ENCODE measurements around the gene SLC6A1.

The SLC6A1 gene

DNA sequence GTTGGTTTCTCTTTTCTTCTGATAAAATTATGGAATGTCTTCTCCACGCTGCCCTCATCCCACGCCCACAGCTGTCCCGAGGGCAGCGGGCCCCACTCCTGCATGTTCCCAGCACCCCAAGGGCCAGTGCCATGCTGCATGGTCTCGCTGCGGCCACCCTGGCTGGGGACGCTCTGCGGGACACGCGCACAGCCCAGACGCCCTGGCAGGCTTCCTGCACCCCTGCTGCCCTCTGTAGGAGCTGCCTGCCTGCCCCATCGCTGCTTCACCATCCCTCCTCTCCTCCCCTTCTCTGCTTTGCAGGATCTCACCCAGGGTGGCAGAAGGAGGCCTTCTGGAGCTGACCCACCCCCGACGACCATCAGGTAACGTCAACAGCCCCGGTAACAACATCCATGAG lies 22.8 kb downstream of the SLC6A1 start:
- no peak for DNase-seq (ENCODE audit: low read depth in 1 of 2, low spot score in 1 of 2)

DNA sequence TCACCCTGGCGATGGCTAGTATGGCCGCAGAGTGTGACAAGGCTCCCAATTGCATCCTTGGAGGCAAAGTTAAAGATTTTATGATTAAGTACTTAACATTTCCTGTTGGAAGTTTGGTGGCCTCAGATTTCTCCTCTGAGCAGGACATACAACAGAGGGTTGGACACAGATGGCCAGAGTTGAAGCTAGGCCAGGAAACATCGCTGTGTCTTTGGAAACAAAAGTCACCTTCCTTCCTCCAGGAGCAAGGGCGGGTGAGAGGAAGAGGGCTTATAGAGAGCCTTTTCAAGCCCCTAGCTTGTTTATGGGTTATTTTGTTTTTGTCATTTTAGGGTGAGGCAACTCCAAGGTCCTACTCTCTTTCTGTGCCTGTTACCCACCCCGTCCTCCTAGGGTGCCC lies 24.2 kb downstream of the SLC6A1 start:
- no peak for DNase-seq (ENCODE audit: low read depth in 1 of 2, low spot score in 1 of 2)

DNA sequence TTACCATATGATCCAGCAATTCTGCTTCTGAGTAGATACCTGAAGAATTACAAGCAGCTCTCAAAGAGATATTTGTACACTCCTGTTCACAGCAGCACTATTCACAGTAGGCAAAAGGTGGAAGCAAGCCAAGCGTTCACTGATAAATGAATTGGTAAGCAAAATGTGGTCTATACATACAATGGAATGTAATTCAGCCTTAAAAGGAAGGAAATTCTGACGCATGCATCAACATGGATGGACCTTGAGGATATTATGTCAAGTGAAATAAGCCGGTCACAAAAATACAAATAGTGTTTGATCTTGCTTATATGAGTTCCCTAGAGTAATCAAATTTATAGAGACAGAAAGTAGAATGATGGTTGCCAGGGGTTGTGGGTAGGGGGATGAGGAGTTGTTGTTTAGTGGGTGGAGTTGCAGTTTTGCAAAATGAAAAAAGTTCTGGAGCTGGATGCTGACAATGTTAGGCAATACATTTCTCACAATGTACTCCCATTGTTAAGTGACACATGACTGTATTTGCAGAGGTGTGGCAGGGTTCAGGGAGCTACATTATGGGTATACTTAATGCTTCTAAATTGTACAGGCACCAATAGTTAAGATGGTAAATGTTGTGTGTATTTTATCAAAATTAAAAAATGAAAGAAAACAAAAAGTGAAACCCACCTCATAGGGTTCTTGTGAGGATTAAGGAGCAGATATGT lies 26.7 kb downstream of the SLC6A1 start:
- DNase-seq (ENCODE audit: low read depth in 1 of 2, low spot score in 1 of 2): no peak

DNA sequence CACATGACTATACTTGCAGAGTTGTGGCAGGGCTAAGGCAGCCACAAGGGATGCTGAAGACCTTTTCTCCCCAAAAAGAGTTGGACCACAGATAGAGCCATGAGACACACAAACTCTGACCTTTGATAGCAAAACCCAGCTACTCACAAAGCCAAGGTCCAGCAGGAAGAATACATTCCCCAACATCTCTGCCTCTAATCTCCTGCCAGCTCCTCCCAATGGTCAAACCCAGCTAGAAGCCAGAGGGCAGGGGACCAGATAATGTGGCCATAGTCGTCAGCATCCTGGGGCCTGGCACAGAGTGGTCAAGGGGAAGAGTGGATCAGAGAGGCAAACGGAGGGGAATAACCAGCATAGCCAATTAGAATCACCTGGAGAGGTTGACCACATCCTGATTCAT lies 28.2 kb downstream of the SLC6A1 start:
- DNase-seq (ENCODE audit: low read depth in 1 of 2, low spot score in 1 of 2): no peak

DNA sequence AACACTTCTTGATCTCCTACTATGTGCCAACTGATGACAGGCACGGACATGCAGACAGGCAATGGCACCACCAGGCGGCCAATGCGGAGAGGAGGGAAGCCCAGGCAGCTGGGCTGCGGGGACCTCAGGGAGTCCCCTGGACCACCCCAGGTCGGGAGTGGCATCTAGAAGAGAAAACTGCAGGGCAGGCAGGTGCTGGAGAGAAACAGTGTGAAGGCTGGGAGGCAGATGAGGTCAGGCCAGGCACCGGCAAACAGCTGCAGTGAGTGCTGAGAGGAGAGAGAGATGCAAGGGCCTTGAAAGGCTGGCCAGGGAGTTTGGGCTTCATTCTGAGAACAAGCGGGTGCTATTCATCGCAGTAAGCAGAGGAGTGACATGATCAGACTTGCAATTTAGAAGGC lies 29.1 kb downstream of the SLC6A1 start:
- DNase-seq (ENCODE audit: low read depth in 1 of 2, low spot score in 1 of 2): no peak

DNA sequence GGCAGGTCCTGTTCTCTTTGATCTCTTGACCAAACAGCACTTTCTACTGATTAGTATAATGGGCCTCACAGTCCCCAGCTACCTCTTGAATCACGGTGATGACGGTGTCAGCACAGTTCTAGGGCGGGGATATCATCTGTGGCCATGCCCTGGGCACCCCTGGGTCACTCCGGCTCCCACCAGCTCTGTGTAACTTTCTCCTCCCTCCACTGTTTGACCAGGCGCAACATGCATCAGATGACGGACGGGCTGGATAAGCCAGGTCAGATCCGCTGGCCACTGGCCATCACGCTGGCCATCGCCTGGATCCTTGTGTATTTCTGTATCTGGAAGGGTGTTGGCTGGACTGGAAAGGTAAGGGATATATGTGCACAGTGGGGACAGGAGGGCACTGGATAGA lies 29.6 kb downstream of the SLC6A1 start:
- DNase-seq (ENCODE audit: low read depth in 1 of 2, low spot score in 1 of 2): no peak

DNA sequence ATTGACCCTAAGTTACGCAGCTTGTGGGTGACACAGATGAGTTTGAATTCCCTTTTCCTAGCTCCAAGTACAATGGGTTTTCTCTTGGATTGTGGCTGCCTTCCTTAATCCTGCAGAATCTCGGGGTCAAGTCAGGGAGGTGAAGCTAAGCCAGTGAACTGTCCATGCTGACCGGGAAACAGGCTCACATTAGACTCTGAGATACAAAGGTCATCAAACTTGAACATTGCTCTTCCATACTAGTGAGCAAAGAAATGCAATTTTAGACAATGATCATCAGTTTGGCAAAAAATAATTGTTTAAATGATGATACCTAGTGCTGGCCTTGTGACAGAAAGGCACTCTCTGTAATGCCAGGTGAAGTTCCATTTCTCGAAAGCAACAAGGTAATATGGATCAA lies 31.6 kb downstream of the SLC6A1 start:
- DNase-seq (ENCODE audit: low read depth in 1 of 2, low spot score in 1 of 2): no peak

DNA sequence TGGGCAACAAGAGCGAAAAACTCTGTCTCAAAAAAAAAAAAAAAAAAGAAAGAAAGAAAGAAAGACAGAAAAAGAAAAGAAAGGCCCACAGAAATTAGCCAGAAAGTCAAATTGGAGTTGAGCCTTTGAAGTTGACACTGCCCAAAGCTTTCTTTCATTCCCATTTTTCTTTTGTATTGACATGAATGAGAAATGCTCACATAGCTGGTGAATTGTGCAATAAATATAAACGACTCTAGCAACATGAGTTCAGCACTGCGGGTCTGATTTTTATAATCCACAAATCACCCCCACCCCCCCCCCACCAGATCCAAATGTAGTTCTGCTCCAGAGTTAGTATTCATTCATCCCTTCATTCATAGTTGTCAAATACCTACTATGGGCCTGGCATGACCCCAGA lies 37.4 kb downstream of the SLC6A1 start:
- DNase-seq (ENCODE audit: low read depth in 1 of 2, low spot score in 1 of 2): no peak

DNA sequence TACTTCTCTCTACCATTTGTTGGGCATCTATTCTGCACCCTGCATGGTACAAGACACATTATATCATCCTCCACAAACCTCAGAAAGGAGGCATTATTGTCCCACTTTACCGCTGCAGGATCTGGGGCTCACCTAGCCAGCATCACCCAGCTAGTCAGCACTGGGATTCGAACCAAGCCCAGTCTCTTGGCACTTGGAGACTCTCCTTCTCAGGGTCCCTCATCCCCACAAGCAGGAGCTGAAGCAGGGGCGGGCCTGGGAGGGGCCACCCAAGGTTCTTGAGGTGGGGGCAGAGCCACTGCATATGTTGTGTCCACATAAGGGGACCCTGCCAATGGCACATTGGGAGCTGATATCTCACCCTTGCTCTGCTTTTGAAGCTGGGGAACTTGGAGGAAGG lies 41.3 kb downstream of the SLC6A1 start:
- no peak for DNase-seq (ENCODE audit: low read depth in 1 of 2, low spot score in 1 of 2)

DNA sequence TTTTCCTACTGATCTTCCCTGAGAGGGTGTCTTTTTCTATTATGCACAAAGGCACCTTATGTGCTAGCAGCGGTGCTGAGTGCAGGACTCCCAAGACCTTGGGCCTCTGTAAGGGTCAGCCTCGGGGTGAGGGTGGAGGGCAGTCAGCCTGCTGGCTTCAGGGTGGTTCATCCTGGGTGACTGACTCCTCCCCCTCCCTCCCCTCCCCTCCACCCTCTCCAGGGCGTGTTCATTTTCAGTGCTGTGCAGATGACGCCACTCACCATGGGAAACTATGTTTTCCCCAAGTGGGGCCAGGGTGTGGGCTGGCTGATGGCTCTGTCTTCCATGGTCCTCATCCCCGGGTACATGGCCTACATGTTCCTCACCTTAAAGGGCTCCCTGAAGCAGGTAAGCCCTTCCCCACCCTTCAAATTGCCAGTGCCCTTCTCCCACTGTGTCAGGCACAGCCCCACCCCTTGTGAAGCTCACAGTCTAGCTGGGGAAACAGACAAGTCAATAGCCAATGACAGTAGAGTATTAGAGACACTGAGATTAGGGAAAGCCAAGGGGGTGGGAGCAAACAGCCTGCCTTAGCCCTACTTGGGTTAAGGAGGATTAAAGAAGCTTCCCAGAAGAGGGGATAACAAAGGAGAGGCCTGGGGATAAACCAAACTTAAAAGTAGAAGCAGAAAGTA lies 41.9 kb downstream of the SLC6A1 start:
- DNase-seq (ENCODE audit: low read depth in 1 of 2, low spot score in 1 of 2): no peak

DNA sequence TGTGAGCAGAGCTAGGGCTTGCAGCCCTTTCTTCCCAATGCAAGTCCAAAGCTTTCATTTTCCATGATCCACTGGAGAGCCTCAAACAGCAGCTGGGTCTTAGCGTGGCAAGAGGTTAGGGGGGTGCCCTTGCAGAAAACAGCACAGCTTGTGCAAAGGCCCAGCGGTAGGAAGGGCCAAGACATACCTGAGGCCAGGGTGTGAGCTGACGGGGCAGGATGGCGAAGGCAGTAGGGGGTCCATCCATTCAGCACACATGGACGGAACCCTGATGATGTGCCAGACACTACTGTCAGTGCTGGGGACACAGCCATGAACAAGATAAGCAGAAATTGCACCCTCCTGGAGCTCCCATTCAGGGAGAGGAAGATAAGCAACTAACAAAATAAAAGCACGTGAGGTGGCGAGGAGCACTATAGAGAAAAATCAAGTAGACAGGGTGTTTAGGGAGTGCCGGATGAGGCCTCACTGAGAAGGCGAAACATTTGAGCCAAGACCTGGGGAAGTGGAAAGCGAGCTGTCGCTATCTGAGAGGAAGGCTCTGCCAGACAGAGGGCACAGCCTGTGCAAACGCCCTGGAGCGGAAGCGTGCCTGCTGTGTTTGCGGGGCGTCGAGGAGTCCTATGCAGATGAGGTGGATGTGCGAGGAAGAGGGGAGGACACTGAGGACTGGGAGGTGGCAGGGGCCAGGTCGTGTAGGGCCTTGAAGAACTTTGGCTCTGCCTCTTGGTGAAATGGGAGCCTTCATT lies 43.4 kb downstream of the SLC6A1 start:
- DNase-seq (ENCODE audit: low read depth in 1 of 2, low spot score in 1 of 2): no peak

DNA sequence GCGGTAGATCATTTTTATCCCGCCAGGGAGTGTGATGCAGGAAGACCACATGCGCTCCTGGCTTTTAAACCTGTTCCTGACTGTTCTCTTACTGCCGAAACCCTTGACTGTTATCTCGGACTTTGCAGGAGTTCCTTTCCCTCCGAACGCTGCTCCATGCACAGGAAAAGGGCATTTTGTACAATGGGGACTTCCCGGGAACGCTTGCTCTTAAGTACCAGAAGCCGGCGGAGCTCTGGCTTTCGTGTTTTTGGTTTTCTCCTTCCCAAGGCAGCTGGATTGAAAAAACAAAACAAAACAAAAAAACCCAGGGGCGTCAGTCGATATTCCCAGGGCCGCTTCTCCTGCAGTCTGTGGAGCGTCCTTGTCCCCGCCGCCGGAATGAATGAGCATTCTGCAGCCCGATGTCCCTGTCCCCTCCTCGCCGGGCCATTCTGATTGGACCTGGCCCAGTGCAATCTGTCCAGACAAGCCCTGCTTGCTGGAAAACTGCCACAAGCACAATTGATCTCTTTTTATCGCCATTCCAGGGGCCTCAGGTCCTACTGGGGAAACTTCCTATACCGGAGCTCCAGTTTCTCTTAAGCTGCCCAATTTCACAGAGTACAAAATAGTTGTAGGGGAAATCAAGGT lies 44.8 kb downstream of the SLC6A1 start:
- DNase-seq (ENCODE audit: low read depth in 1 of 2, low spot score in 1 of 2): no peak

DNA sequence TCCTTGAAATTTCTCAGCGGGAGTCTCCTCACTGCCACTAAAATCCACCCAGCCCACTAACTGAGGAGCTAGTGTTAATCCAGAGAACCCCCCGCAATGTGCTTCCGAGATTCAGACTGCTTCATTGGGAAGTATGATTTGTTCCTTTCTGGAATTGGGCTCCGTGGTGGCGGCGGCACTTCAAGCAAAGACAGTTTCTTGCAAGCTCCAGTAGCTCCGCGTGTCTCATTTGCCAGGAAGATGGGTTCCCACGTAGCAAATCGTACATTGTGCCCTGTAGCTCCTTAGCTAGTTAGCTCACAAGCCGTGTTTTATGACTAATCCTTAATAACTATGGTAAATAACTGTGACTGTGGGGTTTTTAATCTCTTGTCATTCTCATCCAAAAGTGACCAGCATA lies 45.4 kb downstream of the SLC6A1 start:
- no peak for DNase-seq (ENCODE audit: low read depth in 1 of 2, low spot score in 1 of 2)

DNA sequence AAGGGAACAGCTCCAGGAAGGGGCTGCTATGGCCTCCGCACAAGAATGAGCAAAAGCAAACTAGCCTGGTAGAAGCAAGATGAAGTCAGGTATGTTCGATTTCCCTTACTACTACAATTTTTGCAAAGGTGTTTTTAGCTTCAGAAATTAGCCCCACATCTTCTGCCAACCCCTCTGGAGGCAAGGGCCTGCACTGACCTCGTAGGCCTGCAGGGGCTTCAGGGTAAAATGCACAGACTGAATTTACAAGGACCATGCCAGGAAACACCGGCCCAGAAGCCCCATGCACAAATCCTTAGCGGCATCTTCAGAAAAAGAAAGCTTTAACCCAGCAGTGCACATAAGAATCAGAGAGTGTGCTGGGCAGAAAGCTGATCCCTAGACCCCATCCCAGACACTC lies 53.0 kb downstream of the SLC6A1 start:
- no peak for DNase-seq (ENCODE audit: low read depth in 1 of 2, low spot score in 1 of 2)

DNA sequence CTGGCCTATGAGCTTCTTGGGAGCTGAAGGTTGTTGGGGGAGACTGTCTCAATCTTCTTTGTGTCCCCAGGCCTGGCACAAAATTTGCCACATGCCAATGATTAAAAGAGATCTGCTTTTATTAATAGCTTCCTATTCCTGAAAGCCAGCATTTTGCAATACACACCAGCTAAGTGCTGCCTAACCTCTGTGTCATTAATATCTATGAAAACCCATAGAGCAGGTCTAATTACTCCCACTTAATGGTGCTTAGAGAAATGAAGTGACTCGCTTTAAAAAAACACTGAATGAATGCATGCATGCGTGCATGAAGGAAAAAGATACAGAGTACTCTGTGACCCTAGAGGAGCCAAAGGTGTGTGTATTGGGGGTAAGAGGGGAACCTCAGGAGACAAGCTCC lies 55.0 kb downstream of the SLC6A1 start:
- no peak for DNase-seq (ENCODE audit: low read depth in 1 of 2, low spot score in 1 of 2)

DNA sequence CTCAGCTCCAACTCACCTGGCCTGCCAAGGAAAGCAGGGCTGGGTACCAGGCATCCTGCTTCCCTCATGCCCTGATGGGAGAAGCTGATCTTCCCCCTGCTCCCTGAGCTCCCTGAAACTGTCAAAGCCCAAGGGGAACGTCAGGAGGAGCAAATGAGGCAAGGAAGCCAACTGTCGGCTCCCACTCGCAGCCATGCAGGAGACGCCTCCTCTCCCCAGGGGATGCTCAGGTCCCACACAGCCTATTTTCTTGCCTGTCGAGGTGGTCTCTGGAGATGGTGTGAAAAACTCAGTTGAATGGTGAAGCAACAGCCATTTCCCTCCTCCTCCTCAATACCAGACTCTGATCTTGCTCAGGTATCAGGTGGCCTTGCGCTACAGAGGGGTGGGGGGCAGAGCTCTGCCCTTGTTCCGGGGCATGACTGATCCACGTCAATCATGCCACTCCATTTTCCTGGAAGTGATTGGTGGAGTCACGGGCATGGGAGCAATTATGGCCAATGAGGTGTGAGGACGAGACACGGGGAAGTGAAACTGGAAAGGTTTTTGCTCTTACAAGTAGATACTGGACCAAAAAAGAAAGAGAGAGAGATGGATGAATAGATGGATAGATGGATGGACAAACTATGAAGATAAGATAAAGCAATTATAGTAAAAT lies 58.2 kb downstream of the SLC6A1 start:
- DNase-seq (ENCODE audit: low read depth in 1 of 2, low spot score in 1 of 2): no peak

DNA sequence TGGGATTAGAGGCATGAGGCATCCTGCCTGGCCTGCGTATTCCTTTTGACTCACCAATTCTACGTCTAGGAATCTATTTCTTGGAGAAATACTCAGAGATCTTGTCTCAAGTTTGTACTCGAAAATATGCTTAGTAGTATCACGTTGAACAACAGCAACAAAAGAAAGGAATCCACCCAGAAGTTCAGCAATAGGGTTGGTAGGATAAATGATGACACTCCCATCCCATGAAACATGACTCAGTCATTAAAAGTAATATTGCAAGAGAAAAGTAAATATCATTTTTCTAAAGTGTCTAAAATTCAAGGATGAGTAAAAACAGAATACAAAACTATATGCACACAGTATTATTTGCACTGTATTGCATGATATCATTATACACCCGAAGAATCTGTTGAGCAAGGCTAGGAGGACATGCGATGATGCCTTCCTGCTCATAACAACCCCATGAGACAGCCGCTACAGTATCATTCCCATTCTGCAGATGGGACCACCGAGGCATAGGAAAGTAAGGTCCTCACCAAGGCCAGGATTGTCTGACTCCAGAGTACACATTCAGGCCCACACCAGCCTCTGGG lies 61.5 kb downstream of the SLC6A1 start:
- no peak for DNase-seq (ENCODE audit: low read depth in 1 of 2, low spot score in 1 of 2)

DNA sequence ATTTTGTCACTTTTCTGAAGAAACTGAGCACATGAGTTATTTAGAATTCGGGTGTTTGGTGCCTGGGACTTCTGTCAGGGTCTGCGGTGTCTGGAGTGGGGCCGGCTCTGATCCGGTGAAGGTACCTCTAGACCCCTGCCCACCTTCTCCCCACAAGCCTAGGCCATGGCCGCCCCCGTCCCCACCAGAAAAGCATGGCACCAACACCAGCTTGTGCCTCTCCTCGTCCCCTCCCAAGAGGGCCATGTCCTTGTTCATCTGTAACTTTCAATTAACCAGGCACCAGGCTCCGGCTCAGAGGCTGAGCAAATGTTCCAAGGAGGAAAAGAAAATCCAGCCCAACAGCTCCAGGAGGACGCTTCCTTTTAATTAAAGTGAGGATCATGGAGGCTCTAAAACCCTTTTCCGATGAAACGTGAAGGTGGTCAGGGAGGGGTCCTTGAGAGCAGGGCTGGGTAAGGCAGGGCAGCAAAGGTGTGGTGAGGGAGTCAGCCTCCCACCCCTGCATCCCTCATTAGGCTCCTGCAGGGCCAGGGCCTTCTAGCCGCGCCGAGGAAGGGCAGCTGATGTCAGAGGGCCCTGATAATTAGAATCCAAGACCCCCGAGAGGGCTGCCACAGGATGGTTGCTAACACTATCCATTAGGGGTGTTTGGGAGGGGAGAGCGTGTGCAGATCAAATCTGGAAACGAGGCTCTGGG lies 62.3 kb downstream of the SLC6A1 start:
- DNase-seq (ENCODE audit: low read depth in 1 of 2, low spot score in 1 of 2): no peak

DNA sequence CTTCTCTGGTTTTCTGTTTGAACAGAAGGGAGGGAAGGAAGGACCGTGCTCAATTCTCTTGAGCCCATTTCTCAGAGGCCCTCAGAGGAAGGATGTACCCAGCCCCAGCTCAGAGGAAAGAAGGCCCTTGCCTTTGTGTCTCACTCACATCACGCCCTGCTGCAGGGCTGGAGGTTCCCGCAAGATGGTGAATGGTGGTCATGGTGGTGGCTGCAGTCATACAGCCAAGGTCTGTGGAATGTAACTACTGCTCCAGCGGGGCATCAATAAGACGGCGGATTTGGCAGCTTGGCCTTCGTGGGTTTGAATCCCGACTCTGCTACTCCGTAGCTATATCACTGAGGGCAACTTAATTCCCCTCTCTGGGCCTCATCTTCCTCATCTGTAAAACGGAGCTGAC lies 62.9 kb downstream of the SLC6A1 start:
- no peak for DNase-seq (ENCODE audit: low read depth in 1 of 2, low spot score in 1 of 2)

DNA sequence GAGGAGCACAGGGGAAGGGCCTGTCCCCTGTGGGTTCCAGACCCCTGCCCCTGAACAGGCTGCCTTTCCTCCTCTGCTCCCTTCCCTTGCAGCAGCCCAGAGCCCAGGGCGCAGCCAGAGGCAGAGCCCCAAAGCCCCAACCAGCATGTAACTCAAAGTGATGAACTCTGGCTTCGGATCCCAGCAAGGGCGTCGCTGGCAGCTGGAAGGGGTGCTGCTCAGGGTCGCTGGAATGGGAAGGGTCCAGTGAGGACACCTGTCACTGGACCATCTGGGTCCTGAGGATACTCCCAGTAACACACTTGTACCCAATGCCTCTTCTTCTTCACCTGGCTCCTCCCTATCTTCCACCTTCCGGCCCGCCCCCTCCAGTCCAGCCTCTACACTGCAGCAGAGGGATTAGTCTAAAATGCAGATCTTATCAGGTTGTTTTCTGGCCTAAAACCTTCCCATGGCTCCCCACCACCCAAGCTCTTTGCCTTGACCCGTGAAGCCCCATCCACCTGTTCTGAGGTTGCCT lies 64.0 kb downstream of the SLC6A1 start:
- DNase-seq (ENCODE audit: low read depth in 1 of 2, low spot score in 1 of 2): no peak
